ENCODE data around the gene ENPP7. TPM values are rescaled to one million over a fixed set of nuclear protein-coding genes. Genes with fewer than 3 reads are reported as not detected.

ENPP7 gene
- total and polyA plus RNA-seq, 5 donors from 2014 or later, result 0.08 TPM; not detected in 4

DNA sequence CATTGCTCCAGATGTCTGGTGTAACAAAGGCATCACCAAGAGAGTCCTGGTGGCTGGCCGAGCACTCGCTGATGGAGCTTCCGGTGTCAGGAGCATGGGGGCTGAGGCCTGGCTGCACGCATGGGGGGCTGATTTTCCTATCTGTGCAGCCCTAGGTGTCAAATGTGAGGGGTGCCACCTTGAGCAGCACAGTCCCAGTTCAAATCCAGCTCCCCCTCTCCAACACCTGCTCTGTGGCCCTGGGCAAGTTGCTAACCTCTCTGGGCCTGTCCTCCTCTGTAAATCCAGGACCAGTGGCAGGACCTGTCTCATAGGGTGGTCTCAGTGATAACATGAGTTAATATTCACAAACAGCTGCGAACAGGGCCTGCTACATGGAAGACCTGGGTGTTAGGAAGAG, 12.9 kb downstream of the ENPP7 start:
- Mint-ChIP-seq H3K36me3 (no peaks in the 10 kb centered on the region), H3K9me3 (no peaks in the 10 kb centered on the region), H3K27me3 (peaks cover 48% of the 10 kb centered on the region), H3K4me1 (peaks cover 0 to 26% (median 8%) of the 10 kb centered on the region in 4 donors), H3K27ac (no peak overlapping the region), H3K4me3 (no peak overlapping the region)
- no peak overlapping the region for H3K4me3 ChIP-seq (ENCODE audit: low read depth, low read length)
- ATAC-seq (ENCODE audit: low read depth in 2 of 2) (no peak), DNase-seq (no peak)
- no peaks in the 10 kb centered on the region for H3K36me3 ChIP-seq (ENCODE audit: control insufficient read depth, insufficient read depth, low read length)
- peaks cover 10% of the 10 kb centered on the region for H3K27me3 ChIP-seq (ENCODE audit: control insufficient read depth, insufficient read depth, low read length)
- H3K9me3 ChIP-seq (ENCODE audit: control insufficient read depth in 2 of 2, low read length in 2 of 2), result no peaks in the 10 kb centered on the region
- H3K4me1 ChIP-seq (ENCODE audit: control insufficient read depth, insufficient read depth, low read length, poor library complexity, severe bottlenecking), result peaks cover 27% of the 10 kb centered on the region
- no peak overlapping the region for H3K27ac ChIP-seq (ENCODE audit: insufficient read depth, low read length, poor library complexity, severe bottlenecking)

DNA sequence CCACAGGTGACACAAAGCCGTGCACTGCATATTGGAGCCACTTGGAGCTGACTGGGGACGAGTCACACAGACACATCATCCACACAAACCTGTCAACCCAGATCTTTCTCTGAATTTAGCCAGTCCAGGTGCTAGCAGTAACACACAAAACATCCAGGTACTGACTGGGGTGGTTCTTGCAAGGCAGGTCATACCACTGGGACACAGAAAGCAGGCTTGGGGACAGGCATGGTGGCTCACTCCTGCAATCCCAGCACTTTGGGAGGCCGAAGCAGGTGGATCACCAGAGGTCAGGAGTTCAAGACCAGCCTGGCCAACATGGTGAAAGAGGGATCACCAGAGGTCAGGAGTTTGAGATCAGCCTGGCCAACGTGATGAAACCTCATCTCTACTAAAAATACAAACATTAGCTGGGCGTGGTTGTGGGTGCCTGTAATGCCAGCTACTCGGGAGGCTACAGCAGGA, 14.9 kb downstream of the ENPP7 start:
- H3K4me3 Mint-ChIP-seq, result peak overlapping the region in 3 of 4 donors; percentile 50 to 61 (median 61)
- Histone ChIP-seq H3K9me3 (ENCODE audit: control insufficient read depth in 2 of 2, low read length in 2 of 2) (no peaks in the 10 kb centered on the region), H3K27me3 (ENCODE audit: control insufficient read depth, insufficient read depth, low read length) (peaks cover 22% of the 10 kb centered on the region), H3K36me3 (ENCODE audit: control insufficient read depth, insufficient read depth, low read length) (no peaks in the 10 kb centered on the region), H3K4me1 (ENCODE audit: control insufficient read depth, insufficient read depth, low read length, poor library complexity, severe bottlenecking) (peaks cover 27% of the 10 kb centered on the region), H3K4me3 (ENCODE audit: low read depth, low read length) (peak overlapping the region; percentile 7), H3K27ac (ENCODE audit: insufficient read depth, low read length, poor library complexity, severe bottlenecking) (no peak overlapping the region)
- no peak for DNase-seq
- H3K9me3 Mint-ChIP-seq, result no peaks in the 10 kb centered on the region
- ATAC-seq (ENCODE audit: low read depth in 2 of 2), result no peak
- H3K27me3 Mint-ChIP-seq, result peaks cover 46% of the 10 kb centered on the region
- H3K27ac Mint-ChIP-seq, result peak overlapping the region in 1 of 3 donors; percentile 49
- no peaks in the 10 kb centered on the region for H3K36me3 Mint-ChIP-seq
- H3K4me1 Mint-ChIP-seq, result peaks cover 0 to 24% (median 9%) of the 10 kb centered on the region in 4 donors

DNA sequence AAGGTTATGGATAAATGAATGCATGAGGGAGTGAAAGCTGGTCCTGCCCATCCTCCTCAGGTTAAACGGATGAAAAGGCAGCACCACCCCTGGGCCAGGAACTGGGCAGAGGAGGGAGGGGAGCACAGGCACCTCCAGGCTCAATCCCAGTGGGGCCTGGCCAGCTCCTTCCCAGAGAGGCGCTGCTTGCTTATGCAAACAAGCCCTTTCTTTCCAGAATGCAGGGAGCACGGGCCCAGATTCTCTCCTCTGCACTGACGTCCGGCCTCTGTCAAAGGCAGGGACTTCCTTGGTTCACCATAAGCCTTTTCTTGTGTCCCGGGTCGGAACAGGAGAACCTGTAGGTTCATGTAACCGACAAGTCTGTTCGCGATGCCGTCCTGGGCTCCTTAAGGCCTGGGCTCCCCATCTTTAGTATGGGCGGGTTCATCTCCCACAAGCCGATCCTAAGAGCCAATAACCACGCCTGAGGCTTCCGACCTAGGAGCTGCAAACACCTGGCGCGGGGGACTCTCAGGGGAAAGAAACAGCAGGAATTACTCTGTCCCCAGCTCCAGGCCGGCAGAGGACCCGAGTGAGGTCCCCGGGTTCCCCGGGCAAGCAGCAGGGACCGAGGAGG, 16.3 kb downstream of the ENPP7 start:
- no peak overlapping the region for H3K4me3 ChIP-seq (ENCODE audit: low read depth, low read length)
- no peaks in the 10 kb centered on the region for H3K9me3 ChIP-seq (ENCODE audit: control insufficient read depth in 2 of 2, low read length in 2 of 2)
- no peak overlapping the region for H3K27ac ChIP-seq (ENCODE audit: insufficient read depth, low read length, poor library complexity, severe bottlenecking)
- peaks cover 28% of the 10 kb centered on the region for H3K27me3 ChIP-seq (ENCODE audit: control insufficient read depth, insufficient read depth, low read length)
- ATAC-seq (ENCODE audit: low read depth in 2 of 2), result no peak
- Mint-ChIP-seq H3K27ac (no peak overlapping the region), H3K4me1 (peaks cover 0 to 23% (median 11%) of the 10 kb centered on the region in 4 donors), H3K9me3 (no peaks in the 10 kb centered on the region), H3K27me3 (peaks cover 57% of the 10 kb centered on the region), H3K36me3 (no peaks in the 10 kb centered on the region), H3K4me3 (no peak overlapping the region)
- peak in 1 of 3 donors; percentile 5 for DNase-seq
- peaks cover 22% of the 10 kb centered on the region for H3K4me1 ChIP-seq (ENCODE audit: control insufficient read depth, insufficient read depth, low read length, poor library complexity, severe bottlenecking)
- no peaks in the 10 kb centered on the region for H3K36me3 ChIP-seq (ENCODE audit: control insufficient read depth, insufficient read depth, low read length)

DNA sequence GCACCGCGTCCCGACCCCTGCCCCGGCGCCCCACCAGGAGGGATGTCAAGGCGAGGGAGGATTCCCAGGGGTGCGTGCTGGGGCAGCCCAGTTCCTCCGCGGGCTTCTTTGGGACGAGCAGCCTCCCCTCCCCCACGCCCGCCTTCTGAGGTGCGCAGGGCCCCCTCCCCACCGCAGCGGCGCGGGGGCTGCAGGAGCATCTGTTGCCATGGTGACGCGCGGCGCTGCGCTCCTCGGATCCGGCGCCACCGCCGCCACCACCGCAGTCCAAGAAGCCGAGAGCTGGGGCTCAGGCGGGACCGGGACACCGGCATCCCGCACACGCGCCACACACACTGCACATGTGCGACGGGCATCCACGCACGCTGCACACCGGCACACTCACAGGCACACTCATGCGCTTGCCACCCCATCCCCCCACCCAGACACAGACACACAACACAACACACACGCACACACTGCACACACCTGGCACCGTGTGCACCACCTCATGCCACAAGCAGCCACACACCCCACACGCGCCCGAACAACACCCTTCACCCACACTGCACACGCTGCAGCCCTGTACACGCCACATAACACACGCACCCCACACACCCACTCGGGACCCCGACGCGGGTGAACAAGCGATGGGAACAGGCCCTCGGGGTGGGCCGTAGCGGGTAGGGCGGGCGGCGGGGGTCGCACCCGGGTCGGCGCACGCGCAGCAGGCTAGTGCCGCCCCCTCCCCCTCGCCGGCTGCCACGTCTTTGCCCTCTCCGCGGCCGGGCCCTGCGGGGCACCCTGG, 17.0 kb downstream of the ENPP7 start:
- H3K27me3 ChIP-seq (ENCODE audit: control insufficient read depth, insufficient read depth, low read length), result peaks cover 28% of the 10 kb centered on the region
- H3K36me3 Mint-ChIP-seq, result no peaks in the 10 kb centered on the region
- no peak overlapping the region for H3K27ac Mint-ChIP-seq
- H3K4me1 Mint-ChIP-seq, result peaks cover 0 to 20% (median 11%) of the 10 kb centered on the region in 4 donors
- no peak overlapping the region for H3K27ac ChIP-seq (ENCODE audit: insufficient read depth, low read length, poor library complexity, severe bottlenecking)
- no peaks in the 10 kb centered on the region for H3K9me3 Mint-ChIP-seq
- H3K4me3 Mint-ChIP-seq, result peak overlapping the region in 1 of 4 donors; percentile 55
- H3K9me3 ChIP-seq (ENCODE audit: control insufficient read depth in 2 of 2, low read length in 2 of 2), result no peaks in the 10 kb centered on the region
- H3K4me1 ChIP-seq (ENCODE audit: control insufficient read depth, insufficient read depth, low read length, poor library complexity, severe bottlenecking), result peaks cover 19% of the 10 kb centered on the region
- DNase-seq (peak in 1 of 3 donors; percentile 8), ATAC-seq (ENCODE audit: low read depth in 2 of 2) (no peak)
- peaks cover 60% of the 10 kb centered on the region for H3K27me3 Mint-ChIP-seq
- H3K36me3 ChIP-seq (ENCODE audit: control insufficient read depth, insufficient read depth, low read length), result no peaks in the 10 kb centered on the region
- H3K4me3 ChIP-seq (ENCODE audit: low read depth, low read length), result no peak overlapping the region

DNA sequence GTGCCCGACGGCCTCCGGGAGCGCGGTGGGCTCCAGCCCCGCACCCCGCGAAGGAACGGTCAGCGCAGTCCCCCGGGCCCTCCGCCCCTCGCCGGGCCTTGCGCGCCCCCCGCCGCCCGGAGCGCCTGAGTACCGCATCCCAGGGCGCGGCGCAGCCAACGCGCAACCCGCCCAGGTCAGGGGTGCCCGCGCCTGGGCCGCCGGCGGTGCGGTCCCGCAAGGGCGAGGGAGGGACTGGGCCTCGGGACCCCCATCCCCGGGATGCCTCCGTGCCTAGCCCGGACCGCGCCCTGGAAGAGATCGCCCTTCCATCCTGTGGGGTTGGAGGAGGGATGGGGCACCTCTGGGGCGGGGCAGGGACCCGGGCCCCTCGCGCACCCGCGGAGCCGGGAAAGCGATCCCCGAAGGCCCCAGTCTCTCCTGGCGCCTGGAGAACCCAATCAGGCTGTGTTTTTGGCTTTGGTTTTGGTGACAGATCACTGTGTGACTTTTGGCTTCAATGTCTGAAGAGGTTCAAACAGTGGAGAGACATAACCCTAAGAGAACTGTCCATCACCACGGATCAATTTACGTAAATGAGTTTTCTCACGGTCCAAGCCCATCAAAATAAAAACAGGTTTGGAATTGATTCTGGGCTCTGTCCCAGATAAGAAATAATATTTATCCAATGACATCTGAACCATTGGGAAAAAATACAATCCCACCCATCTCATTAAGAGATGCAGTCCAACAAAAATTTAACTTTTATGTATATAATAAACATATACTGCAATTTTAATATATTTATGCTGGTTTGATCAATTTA, 17.8 kb downstream of the ENPP7 start:
- peaks cover 67% of the 10 kb centered on the region for H3K27me3 Mint-ChIP-seq
- no peaks in the 10 kb centered on the region for H3K9me3 Mint-ChIP-seq
- Histone ChIP-seq H3K36me3 (ENCODE audit: control insufficient read depth, insufficient read depth, low read length) (no peaks in the 10 kb centered on the region), H3K4me1 (ENCODE audit: control insufficient read depth, insufficient read depth, low read length, poor library complexity, severe bottlenecking) (peaks cover 19% of the 10 kb centered on the region), H3K9me3 (ENCODE audit: control insufficient read depth in 2 of 2, low read length in 2 of 2) (no peaks in the 10 kb centered on the region), H3K27ac (ENCODE audit: insufficient read depth, low read length, poor library complexity, severe bottlenecking) (no peak overlapping the region), H3K4me3 (ENCODE audit: low read depth, low read length) (no peak overlapping the region), H3K27me3 (ENCODE audit: control insufficient read depth, insufficient read depth, low read length) (peaks cover 28% of the 10 kb centered on the region)
- ATAC-seq (ENCODE audit: low read depth in 2 of 2), result no peak
- no peak for DNase-seq
- no peak overlapping the region for H3K4me3 Mint-ChIP-seq
- H3K27ac Mint-ChIP-seq, result no peak overlapping the region
- H3K4me1 Mint-ChIP-seq, result peaks cover 0 to 20% (median 11%) of the 10 kb centered on the region in 4 donors
- no peaks in the 10 kb centered on the region for H3K36me3 Mint-ChIP-seq

DNA sequence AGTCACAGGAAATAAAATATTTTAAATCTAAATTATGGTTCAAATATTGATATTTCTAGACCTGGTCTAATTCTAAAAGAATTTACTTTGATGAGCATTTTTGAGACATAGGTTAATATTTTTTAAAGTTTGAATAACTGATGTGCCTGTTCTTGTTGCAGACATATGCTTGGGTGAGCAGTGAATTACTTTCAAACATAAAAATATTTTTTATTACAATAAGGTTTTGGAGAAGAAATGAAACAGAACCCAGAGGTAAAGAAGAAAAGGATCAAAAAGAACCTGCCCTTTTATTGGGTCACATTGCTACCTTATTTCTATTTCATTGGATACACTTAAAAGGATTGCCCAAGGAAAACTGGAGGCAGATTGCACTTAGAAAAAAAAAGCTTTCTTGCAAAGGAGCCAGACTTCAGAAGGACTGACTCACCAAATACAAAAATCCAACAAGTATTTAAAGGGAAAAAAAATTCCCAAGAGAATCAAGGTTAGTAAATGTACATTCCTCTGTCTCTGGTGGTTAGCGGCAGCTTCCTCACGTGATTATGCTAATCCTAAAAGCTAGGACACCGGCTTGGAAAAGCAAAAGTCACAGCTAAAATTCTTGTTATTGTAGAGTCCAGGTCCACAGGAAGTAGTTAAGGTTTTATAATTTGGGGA, 18.5 kb downstream of the ENPP7 start:
- peaks cover 0 to 20% (median 11%) of the 10 kb centered on the region in 4 donors for H3K4me1 Mint-ChIP-seq
- H3K9me3 Mint-ChIP-seq, result no peaks in the 10 kb centered on the region
- H3K27ac ChIP-seq (ENCODE audit: insufficient read depth, low read length, poor library complexity, severe bottlenecking), result no peak overlapping the region
- H3K4me3 ChIP-seq (ENCODE audit: low read depth, low read length), result no peak overlapping the region
- peaks cover 19% of the 10 kb centered on the region for H3K4me1 ChIP-seq (ENCODE audit: control insufficient read depth, insufficient read depth, low read length, poor library complexity, severe bottlenecking)
- DNase-seq, result no peak
- H3K27me3 Mint-ChIP-seq, result peaks cover 68% of the 10 kb centered on the region
- H3K27ac Mint-ChIP-seq, result no peak overlapping the region
- no peak overlapping the region for H3K4me3 Mint-ChIP-seq
- H3K27me3 ChIP-seq (ENCODE audit: control insufficient read depth, insufficient read depth, low read length), result peaks cover 28% of the 10 kb centered on the region
- no peak for ATAC-seq (ENCODE audit: low read depth in 2 of 2)
- H3K36me3 ChIP-seq (ENCODE audit: control insufficient read depth, insufficient read depth, low read length), result no peaks in the 10 kb centered on the region
- H3K36me3 Mint-ChIP-seq, result no peaks in the 10 kb centered on the region
- H3K9me3 ChIP-seq (ENCODE audit: control insufficient read depth in 2 of 2, low read length in 2 of 2), result no peaks in the 10 kb centered on the region

DNA sequence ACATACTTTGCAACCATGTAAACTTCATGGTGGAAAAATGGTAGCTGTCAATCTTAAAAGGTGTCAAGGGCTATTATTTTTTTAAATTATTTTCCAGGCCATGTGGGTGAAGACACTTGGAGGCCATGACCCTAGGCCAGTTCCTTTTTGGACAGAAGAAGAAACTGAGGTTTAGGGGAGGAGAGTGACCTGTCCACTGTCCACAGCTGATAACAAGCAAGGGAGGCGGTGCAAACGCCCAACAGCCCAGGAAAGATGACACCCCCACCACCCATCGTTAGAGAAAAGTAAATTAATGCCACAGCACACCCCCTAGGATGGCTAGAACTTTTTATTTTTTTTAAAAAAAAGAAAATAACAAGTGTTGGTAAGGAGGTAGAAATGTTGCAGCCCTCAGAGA, 19.2 kb downstream of the ENPP7 start:
- Histone ChIP-seq H3K27ac (ENCODE audit: insufficient read depth, low read length, poor library complexity, severe bottlenecking) (no peak overlapping the region), H3K36me3 (ENCODE audit: control insufficient read depth, insufficient read depth, low read length) (no peaks in the 10 kb centered on the region), H3K27me3 (ENCODE audit: control insufficient read depth, insufficient read depth, low read length) (peaks cover 29% of the 10 kb centered on the region), H3K4me3 (ENCODE audit: low read depth, low read length) (no peak overlapping the region), H3K9me3 (ENCODE audit: control insufficient read depth in 2 of 2, low read length in 2 of 2) (no peaks in the 10 kb centered on the region), H3K4me1 (ENCODE audit: control insufficient read depth, insufficient read depth, low read length, poor library complexity, severe bottlenecking) (peaks cover 19% of the 10 kb centered on the region)
- ATAC-seq (ENCODE audit: low read depth in 2 of 2) (no peak), DNase-seq (no peak)
- H3K27me3 Mint-ChIP-seq, result peaks cover 75% of the 10 kb centered on the region
- no peak overlapping the region for H3K4me3 Mint-ChIP-seq
- no peak overlapping the region for H3K27ac Mint-ChIP-seq
- no peaks in the 10 kb centered on the region for H3K9me3 Mint-ChIP-seq
- H3K36me3 Mint-ChIP-seq, result no peaks in the 10 kb centered on the region
- H3K4me1 Mint-ChIP-seq, result peaks cover 0 to 20% (median 11%) of the 10 kb centered on the region in 4 donors

All from CD4-positive, CD25-positive, alpha-beta regulatory T cell (primary cell).